Subcutaneous adipose tissue (tissue), 4 donors: ENCODE data around the gene RRP15. TPM values are rescaled to one million over a fixed set of nuclear protein-coding genes. Genes with fewer than 3 reads are reported as not detected.

Source experiments
- CTCF ChIP-seq: fragments of 450-650 bp; IDR thresholded peaks from one replicate; pipeline ENCODE4 v1.5.1; 2016; ENCODE audit warnings: low read depth, mild to moderate bottlenecking, control low read depth, antibody characterized with exemption, moderate library complexity
- small RNA-seq: library from RNA; depleted of rRNA; stranded (forward); fragments of <200 nt; gene quantifications from one replicate; pipeline ENCODE3, GENCODE V24; 2016
- total RNA-seq, 4 donors: library from RNA; depleted of rRNA; stranded (reverse); fragments of >200 nt; gene quantifications; one replicate each; pipeline ENCODE4 v1.1.0, GENCODE V29; 2016

Gene RRP15
- total RNA-seq, 4 donors from 2014 or later = 4.9 to 16.0 (median 8.5) TPM

GRCh38 chr1:218377143-218377660, 92.1 kb downstream of the RRP15 start:
- no peak for TF ChIP-seq CTCF

GRCh38 chr1:218380125-218380977, 95.3 kb downstream of the RRP15 start:
- no peak for TF ChIP-seq CTCF

GRCh38 chr1:218382261-218382660, 97.2 kb downstream of the RRP15 start:
- TF ChIP-seq CTCF = no peak

- no peak for TF ChIP-seq CTCF
Measured at GRCh38 chr1:218383051-218383450, 98.0 kb downstream of the RRP15 start.

- TF ChIP-seq CTCF = no peak
Measured at GRCh38 chr1:218383681-218384080, 98.6 kb downstream of the RRP15 start.

- no peak for TF ChIP-seq CTCF
Measured at GRCh38 chr1:218384581-218384993, 99.5 kb downstream of the RRP15 start.

Small RNA genes within 50 kb of the gene (small RNA-seq; reads per million reads assigned to genes)
- gene AC096638.1 = not detected

Other genes starting within 250 kb of the RRP15 start
- gene TGFB2, start 60.0 kb downstream of the RRP15 start, total RNA-seq = 1 to 10 TPM in 3 of 4 donors, under 1 TPM in 1; 0.38 to 6.8 (median 2.4) TPM